PFSK-1 (cell line): ENCODE data around the gene KDM5A.

Experiments
- POLR2AphosphoS5 ChIP-seq: IDR thresholded peaks from 2 replicates; pipeline ENCODE4 v1.6.1; 2012; ENCODE audit warnings: low read depth, mild to moderate bottlenecking, control low read depth, low read length, moderate library complexity
- TAF1 ChIP-seq: IDR thresholded peaks from 2 replicates; pipeline ENCODE4 v1.6.1; 2012; ENCODE audit warnings: low read length, control low read depth, borderline replicate concordance; ENCODE audit not compliant: insufficient read depth

DNA sequence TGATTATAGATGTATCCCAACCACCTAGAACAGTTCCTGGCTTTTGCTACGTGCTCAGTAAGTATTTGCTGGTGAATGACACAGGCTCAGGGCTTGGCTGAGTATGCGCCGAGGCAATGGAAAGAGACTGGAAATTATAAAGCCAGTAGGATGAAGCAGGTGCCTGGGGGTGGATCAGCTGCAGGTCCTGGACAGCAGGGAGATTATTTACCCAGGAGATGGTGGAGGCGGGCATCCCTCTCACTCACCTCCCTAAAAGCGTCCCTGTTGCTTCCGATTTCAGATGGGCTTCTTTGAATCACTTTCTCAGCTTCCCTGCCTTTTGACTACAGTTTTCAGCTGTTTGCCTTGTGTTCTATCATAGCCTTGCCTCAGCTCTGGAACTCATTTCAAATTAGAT is 132.9 kb downstream of the KDM5A start:
- TF ChIP-seq TAF1 (no peak), POLR2AphosphoS5 (no peak)
